ENCODE data around the gene MRPL52. TPM values are rescaled to one million over a fixed set of nuclear protein-coding genes. Genes with fewer than 3 reads are reported as not detected.

MRPL52 gene
- total RNA-seq, 4 donors from 2014 or later, result 48.5 to 153 (median 89.0) TPM

DNA sequence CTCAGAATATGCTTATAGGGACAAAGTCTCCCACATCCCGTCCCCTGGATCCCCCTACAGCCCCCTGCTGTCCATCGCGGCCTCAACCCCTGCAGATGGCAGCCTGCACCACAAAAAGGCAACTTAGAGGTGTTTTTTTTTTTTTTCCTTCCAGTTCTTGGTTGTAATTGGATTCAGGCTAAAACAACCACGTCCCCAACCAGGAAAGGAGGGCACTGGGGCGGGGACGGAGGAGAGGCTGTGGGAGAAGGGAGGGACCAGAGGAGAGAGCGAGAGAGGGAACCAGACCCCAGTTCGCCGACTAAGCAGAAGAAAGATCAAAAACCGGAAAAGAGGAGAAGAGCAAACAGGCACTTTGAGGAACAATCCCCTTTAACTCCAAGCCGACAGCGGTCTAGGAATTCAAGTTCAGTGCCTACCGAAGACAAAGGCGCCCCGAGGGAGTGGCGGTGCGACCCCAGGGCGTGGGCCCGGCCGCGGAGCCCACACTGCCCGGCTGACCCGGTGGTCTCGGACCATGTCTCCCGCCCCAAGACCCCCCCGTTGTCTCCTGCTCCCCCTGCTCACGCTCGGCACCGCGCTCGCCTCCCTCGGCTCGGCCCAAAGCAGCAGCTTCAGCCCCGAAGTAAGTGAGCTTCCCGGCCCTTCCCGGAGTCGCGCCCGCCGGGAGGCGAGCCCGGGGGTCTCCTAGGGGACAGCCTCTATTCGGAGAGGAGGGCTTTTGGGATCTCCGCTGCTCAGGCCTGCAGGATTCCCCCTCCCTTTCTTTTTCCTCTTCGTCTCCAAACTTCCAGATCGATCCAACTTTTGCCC is 6.8 kb downstream of the MRPL52 start, which contains the start of gene MMP14:
Gene MMP14 (plus strand): TSS at position 285 of the 813 bp plus-strand sequence. CDS start 233 bp downstream, at position 518.
- in situ Hi-C loops (cut with MboI; ENCODE audit: low sequenced_read_pairs in 4 of 4) (no loop called here), intact Hi-C loops (cut with DNase I; ENCODE audit: low total_unique reads) (loop anchor here (5.0 kb wide), 1 partner anchor 81 kb away; the partner anchor contains the start of gene RBM23)

DNA sequence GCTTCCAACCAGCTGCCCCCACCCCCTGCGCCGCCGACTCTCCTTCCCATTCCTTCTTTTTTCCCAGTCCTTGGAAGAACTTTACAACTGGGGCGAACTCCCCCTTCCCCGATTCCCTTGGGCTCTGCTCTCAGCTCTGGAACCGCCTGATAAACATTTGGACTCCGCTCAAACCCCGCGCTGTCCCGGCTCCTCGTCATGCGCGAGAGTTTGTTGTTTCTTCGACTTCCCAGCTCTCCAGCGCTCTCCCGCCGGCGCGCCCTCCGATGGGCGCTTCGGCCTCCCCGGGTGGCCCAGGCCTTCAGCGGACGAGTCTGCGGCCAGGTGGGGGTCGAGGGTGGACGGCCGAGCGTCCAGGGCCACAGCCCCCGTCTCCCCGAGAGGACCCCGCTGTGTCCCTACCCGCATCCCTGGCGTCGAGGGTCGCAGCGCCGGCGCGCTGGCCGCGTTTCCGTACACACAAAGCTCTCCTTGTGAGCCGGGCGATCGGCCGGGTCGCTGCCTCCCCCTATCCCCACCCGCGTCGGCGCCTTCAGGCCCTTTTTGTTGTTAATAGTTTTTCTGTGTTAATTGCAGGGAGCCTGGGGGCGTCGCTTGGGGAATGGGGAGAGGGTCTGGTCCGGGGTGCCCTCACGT is 7.5 kb downstream of the MRPL52 start:
- H3K4me1 ChIP-seq, result peaks cover 0 to 11% of the 10 kb centered on the region in 2 donors
- H3K27me3 ChIP-seq, result peaks cover 9 to 12% (median 9%) of the 10 kb centered on the region in 3 donors
- in situ Hi-C loops (cut with MboI; ENCODE audit: low sequenced_read_pairs in 4 of 4) (no loop called here), intact Hi-C loops (cut with DNase I; ENCODE audit: low total_unique reads) (loop anchor here (5.0 kb wide), 1 partner anchor 80 kb away; the partner anchor contains the start of gene RBM23)
- DNase-seq (no peak), ATAC-seq (peak in 1 of 2 donors; percentile 41)
- H3K9me3 ChIP-seq, result no peaks in the 10 kb centered on the region
- peak overlapping the region; percentile 71 to 78 (median 72) for H3K4me3 ChIP-seq
- peaks cover 0 to 22% of the 10 kb centered on the region in 2 donors for H3K36me3 ChIP-seq
- peak overlapping the region; percentile 75 to 84 (median 80) for H3K27ac ChIP-seq
- TF ChIP-seq, protein P1, sequence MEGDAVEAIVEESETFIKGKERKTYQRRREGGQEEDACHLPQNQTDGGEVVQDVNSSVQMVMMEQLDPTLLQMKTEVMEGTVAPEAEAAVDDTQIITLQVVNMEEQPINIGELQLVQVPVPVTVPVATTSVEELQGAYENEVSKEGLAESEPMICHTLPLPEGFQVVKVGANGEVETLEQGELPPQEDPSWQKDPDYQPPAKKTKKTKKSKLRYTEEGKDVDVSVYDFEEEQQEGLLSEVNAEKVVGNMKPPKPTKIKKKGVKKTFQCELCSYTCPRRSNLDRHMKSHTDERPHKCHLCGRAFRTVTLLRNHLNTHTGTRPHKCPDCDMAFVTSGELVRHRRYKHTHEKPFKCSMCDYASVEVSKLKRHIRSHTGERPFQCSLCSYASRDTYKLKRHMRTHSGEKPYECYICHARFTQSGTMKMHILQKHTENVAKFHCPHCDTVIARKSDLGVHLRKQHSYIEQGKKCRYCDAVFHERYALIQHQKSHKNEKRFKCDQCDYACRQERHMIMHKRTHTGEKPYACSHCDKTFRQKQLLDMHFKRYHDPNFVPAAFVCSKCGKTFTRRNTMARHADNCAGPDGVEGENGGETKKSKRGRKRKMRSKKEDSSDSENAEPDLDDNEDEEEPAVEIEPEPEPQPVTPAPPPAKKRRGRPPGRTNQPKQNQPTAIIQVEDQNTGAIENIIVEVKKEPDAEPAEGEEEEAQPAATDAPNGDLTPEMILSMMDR (IDR thresholded peaks at IDR 0.05 in 4 of 5, conservative IDR thresholded peaks at IDR 0.05 in 1 of 5), result no peak
- no peak for TF ChIP-seq POLR2A (IDR thresholded peaks at IDR 0.05)

More for the DNA sequence above, 6.8 kb downstream of the MRPL52 start, which contains the start of gene MMP14:
- peak within 1 kb of the TSS; percentile 71 to 78 (median 72) for H3K4me3 ChIP-seq
- H3K9me3 ChIP-seq, result no peaks in the 10 kb centered on the region
- peaks cover 0 to 22% of the 10 kb centered on the region in 2 donors for H3K36me3 ChIP-seq
- H3K27me3 ChIP-seq, result peaks cover 9 to 12% (median 9%) of the 10 kb centered on the region in 3 donors
- ATAC-seq (peak; percentile 35 to 43), DNase-seq (peak; percentile 67 to 74)
- peak within 1 kb of the TSS; percentile 75 to 84 (median 80) for H3K27ac ChIP-seq
- H3K4me1 ChIP-seq, result peaks cover 0 to 11% of the 10 kb centered on the region in 2 donors
- TF ChIP-seq POLR2A (IDR thresholded peaks at IDR 0.05), result peak in 1 of 2 donors; percentile 63
- TF ChIP-seq, protein P1 (IDR thresholded peaks at IDR 0.05 in 4 of 5, conservative IDR thresholded peaks at IDR 0.05 in 1 of 5), result peak in 1 of 5 experiments; percentile 19

DNA sequence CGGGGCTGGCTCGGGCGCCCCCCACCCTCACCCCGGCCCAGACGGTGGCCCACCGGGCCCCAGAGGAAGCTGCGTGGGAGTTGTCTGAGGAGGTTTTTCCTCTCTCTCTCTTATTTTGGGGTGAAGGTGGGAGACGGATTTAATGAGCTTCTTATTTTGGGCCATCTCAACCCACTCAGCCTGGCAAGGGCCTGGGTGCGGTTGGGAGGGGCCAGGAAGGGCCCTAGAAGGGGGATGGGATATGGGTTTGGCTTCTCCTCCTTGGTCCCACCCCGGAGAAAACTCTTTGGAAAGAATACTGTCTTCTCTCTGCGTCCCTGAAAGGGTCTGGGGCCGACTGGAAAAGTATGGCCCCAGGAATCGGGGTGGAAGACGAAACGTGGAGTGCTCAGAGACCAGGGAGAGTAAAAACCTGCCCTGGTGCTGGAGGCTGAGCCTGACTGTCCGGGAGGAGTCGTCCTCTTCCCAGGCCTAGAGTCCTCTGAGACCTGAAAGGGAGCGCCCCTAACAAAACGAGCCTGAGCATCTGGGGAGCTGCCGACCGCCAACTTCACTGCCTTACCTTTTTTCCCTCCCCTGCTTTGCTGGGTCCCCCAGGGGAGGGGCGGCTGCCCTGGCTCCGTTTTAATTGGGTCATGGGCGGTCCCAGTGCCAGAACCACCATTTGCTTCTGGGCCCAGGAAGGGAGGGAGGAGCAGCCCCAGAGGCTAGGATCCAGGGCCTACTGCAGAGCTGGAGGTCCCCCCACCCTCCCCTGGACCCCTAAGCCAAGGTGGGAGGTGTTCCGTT is 8.3 kb downstream of the MRPL52 start:
- H3K36me3 ChIP-seq, result peaks cover 0 to 20% of the 10 kb centered on the region in 2 donors
- H3K9me3 ChIP-seq, result no peaks in the 10 kb centered on the region
- peaks cover 0 to 11% of the 10 kb centered on the region in 2 donors for H3K4me1 ChIP-seq
- peak in 1 of 2 donors; percentile 56 for TF ChIP-seq POLR2A (IDR thresholded peaks at IDR 0.05)
- TF ChIP-seq, protein P1 (IDR thresholded peaks at IDR 0.05 in 4 of 5, conservative IDR thresholded peaks at IDR 0.05 in 1 of 5), result no peak
- peak overlapping the region; percentile 75 to 84 (median 80) for H3K27ac ChIP-seq
- peaks cover 9 to 12% (median 9%) of the 10 kb centered on the region in 3 donors for H3K27me3 ChIP-seq
- H3K4me3 ChIP-seq, result peak overlapping the region; percentile 71 to 78 (median 72)
- peak; percentile 39 to 53 for ATAC-seq
- intact Hi-C loops (cut with DNase I; ENCODE audit: low total_unique reads) (loop anchor here (1.0 to 5.0 kb wide), 2 partner anchors 10 to 79 kb away; partner anchors contain the start of gene RBM23), in situ Hi-C loops (cut with MboI; ENCODE audit: low sequenced_read_pairs in 4 of 4) (no loop called here)
- peak; percentile 37 to 77 for DNase-seq

DNA sequence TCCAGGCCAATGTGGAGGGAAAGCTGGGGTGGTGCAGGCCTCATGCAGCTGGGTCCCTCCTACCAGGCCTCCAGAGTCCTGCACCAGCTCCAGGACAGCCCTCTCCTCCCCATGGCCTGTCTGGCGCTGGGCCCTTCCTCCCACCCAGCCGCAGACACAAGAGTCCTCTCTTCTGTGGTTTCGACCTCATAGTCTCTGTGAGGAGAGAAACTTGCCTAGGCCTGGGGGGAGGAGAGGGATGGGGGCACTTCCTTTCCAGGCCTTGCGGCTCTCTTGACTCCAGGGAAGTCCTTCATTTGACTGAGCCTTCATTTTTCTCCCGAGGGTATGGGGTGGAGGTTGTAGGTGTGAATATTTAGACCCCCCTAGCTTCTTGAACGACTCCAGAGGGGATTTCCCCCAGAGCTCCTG is 8.9 kb downstream of the MRPL52 start:
- intact Hi-C loops (cut with DNase I; ENCODE audit: low total_unique reads), result loop anchor here (1.0 to 5.0 kb wide), 2 partner anchors 10 to 79 kb away; partner anchors contain the start of gene RBM23
- peak in 1 of 2 donors; percentile 12 for ATAC-seq
- peaks cover 0 to 11% of the 10 kb centered on the region in 2 donors for H3K4me1 ChIP-seq

More for the DNA sequence above, 8.9 kb downstream of the MRPL52 start:
- H3K27me3 ChIP-seq, result peaks cover 9 to 12% (median 9%) of the 10 kb centered on the region in 3 donors
- H3K9me3 ChIP-seq, result no peaks in the 10 kb centered on the region
- in situ Hi-C loops (cut with MboI; ENCODE audit: low sequenced_read_pairs in 4 of 4), result no loop called here
- peaks cover 0 to 13% of the 10 kb centered on the region in 2 donors for H3K36me3 ChIP-seq
- TF ChIP-seq, protein P1 (IDR thresholded peaks at IDR 0.05 in 4 of 5, conservative IDR thresholded peaks at IDR 0.05 in 1 of 5), result no peak
- no peak for TF ChIP-seq POLR2A (IDR thresholded peaks at IDR 0.05)
- peak overlapping the region; percentile 71 to 78 (median 72) for H3K4me3 ChIP-seq
- DNase-seq, result no peak
- peak overlapping the region; percentile 75 to 84 (median 80) for H3K27ac ChIP-seq
